NCI-H526 (cell line): ENCODE data around the gene ARAP3.

Experiments
- DNase-seq, 2 experiments: peaks; one replicate each; lab custom pipeline; 2025; lab: John Stamatoyannopoulos, UW

The ARAP3 gene

DNA sequence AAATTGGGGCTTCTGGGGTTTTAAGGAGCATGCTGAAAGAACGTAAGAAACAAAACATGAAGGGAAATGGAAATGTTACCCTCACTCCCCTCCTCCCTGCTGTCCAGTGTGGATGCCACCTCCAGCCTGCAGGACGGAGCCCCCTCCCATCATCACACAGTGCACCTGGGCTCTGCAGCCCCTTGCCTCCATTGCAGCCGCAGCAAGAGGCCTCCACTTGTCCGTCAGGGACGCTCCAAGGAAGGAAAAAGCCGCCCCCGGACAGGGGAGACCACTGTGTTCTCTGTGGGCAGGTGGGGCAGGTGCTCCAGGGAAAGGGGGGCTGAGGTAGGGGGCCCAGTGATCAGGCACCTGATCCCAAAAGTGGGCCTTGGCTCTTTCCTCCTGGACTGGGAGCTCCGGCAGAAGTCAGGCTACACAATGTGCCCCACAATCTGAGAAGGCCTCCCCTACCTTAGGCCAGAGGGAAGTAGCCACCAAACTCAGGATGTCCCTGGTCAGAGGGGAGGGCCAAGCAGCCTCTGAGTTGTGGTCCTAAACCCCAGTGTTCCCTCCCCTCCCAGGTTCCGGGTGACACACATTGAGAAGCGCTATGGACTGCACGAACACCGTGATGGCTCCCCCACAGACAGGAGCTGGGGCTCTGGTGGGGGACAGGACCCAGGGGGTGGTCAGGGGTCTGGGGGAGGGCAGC is 42.5 kb downstream of the ARAP3 start:
- no peak for DNase-seq

DNA sequence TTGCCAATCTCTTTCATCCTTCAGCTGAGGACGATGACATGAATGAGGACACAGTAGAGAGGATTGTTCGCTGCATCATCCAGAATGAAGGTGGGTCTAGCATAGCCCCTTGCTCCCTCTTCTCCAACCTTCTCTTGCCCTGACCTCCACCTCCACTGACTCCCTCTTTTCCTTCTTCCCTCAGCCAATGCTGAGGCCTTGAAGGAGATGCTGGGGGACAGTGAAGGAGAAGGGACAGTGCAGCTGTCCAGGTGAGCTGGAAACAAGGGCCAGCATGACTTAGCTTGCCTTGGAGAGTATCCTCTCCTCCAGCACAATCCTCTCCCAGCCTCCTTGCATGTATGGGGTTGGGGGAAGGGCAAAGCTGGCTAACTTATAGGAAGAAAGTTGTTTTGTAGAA is 43.3 kb downstream of the ARAP3 start:
- DNase-seq = no peak

DNA sequence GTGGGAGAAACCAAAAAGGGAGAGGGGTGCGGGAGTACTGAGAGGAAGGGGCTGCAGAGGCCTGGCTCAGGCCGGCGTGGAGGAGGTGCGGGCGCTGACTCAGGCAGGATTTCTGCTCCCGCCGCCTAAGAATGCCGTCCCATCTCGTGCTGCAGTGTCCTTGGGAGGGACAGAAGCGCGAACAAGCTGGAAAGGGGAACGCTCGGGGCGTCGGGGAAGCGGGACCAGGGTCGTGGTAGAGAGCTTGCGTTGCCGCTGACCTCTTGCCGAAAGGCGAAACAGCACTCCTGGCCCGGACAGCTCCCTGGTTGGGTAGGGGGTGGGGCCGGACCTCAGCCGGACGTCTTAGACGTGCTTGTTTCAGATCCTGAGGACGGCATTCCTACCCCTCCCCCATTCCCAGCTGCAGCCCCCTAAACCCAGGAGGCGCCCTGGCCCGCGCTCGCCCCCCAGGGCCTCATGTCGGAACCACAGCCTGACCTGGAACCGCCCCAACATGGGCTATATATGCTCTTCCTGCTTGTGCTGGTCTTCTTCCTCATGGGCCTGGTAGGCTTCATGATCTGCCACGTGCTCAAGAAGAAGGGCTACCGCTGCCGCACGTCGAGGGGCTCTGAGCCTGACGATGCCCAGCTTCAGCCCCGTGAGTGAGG is 44.1 kb downstream of the ARAP3 start:
- peak; percentile 49 to 67 for DNase-seq

DNA sequence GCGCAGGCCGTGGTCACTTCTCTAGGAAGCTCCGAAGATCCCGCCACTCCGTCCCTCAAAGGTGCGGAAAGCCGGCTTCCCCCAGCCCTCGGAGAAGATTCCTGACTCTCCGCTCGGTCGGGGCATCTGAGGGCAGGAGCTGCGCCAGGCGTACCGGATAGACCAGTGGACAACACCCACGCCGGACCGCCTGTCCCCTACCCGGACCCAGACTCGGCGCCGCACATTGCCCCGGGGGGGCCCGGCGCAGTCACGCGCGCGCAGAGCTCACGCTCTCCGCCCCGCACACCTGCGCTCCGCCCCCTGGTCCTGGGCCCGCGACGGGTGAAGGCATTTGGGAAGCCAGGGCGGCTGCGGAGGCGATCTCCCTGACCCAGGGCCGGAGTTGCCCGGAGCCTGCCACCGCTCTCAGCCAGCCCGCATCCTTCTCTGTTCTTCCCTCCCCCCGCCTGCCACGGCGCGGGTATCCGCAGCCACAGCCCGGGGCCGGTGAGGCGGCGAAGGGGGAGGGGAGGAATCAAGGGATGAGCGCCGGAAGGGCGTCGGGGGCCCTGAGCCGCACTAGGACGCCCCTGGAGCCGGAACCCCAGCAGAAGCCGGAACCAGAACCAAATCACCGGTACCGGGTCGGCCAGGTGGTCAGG is 44.8 kb downstream of the ARAP3 start:
- DNase-seq = peak; percentile 49 to 76

DNA sequence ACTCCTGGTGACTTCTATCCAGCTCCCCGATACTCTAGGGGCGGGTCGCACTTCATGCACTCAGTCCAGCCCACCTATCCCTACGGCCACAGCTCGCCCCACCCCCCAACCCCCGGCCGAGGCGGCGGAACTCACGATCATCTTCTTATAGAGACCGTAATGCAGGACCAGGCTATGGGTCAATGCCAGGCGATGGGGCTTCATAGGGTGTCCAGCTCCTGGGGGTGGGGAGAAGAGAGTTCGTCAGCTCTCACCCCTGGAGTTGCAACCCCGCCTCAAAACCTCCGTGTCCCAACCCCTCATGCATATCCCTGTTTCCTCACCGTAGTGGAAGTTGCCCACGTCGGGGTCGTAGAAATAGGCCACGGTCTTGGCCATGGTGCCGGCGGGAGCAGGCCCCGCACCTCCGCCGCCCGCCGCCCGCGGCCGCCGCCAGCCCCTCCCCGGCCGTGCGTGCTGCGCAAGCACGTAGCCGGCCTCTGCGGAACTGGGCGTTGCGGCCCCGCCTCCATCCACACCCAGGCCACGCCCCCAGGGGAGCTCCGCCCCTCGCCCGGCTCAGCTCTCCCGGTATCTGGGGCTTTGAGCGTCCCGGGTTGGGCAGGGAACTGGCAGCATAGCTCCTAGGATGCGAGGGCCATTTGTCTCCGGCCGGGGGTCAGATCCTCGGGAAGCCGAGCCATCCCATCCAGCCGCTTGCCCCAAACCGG is 45.5 kb downstream of the ARAP3 start, which contains the start of the genes HDAC3 and RELL2:
HDAC3 (minus strand) TSS at position 437 of the 710 bp plus-strand sequence; CDS start at position 378, 59 bp downstream.
RELL2 (plus strand) TSS at position 585 of the 710 bp plus-strand sequence. CDS start 1,229 bp downstream, outside the sequence.
- peak; percentile 73 to 94 for DNase-seq

DNA sequence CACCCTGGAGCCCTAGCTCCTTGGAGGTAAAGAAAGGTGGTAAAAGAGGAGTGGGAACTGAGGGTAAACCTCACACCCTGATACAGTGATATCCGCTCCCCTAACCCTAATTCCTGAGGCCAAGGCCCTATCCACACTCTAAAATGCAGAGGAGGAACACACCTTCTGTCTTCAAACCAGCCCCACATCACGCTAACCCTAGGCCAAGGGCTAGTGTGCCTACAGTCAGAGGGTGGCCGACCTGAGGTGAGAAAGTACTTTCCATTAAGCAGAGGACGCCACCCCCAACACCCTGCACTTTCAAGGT is 46.0 kb downstream of the ARAP3 start:
- DNase-seq = no peak

DNA sequence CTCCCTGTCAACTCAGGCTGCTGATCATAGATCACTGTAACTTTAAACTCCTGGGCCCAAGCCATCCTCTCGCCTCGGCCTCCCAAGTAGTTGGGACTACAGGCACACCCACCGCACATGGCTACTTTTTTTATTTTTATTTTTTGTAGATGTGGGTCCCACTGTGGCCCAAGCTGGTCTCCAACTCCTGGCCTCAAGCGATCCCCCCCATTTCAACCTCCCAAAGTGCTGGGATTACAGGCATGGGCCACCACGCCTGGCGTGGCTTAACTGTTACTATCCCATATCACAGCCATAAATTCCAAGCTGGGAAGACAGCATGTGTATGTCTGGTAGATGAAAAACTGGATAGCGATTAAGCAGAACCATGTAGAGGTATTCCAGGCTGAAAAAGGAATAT is 46.4 kb downstream of the ARAP3 start:
- no peak for DNase-seq

DNA sequence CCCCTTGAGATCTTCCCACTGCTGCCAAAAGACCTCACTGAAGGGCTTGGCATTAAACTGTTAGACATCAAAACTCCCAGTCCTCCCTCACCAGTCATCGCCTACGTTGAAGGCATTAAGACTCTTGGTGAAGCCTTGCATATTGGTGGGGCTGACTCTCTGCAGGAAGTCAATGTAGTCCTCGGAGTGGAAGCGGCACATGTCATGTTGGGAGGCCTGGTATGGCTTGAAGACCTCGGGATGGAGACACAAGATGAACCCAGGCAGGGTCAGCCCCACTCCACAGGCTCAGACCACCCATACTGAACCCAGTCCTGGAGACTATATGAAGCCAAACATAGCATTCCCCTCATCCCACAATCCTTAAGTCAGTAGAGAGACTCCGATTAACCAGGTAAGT is 47.3 kb downstream of the ARAP3 start:
- DNase-seq = no peak

DNA sequence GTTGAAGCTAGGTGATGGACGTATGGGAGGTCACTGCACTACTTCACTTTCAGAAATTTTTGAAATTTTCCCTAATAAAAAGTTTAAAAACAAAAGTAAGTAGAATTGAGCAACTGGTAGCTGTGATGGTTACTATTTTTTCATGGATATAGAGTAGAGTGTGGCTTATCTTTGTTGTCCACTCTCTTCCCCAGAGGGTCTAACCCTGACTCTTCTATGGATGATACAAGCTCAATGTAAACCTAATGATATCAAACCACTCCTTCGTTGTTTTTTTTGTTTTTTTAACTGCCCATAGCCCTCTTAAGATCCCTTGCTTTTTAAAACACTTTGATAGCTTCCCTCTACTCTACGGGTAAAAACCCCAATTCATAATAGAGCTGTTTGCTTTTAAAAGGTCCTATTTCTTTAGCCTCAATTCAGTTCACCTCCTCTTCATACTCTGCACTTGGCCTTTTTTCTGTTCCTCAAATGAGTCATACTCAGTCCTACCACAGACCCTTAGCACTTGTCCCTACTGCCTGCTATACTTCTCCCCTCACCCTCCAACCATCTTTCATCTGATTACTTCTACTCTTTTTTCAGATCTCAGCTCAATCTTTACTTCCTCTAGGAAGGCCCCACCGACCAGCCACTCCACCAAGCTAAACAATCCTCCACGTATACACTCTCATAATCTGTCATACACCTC is 48.0 kb downstream of the ARAP3 start:
- no peak for DNase-seq

DNA sequence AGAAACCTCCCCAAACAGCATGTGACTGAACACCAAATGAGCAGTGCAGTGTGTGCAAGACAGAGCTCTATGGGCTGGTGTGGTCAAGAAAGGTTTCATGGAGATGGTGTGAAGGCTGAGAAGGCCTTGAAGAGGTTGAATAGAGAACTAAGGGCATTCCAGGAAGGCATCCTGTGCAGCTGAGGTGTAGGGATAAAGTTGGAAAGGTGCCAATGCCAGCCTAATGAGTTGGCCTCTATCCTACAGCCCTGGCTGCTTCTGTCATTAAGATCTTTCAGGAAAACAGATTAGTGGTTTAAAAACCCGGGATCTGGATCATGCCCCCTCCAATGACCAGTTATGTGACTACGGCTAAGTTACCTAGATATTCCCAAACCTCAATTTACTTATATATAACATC is 49.4 kb downstream of the ARAP3 start:
- no peak for DNase-seq

DNA sequence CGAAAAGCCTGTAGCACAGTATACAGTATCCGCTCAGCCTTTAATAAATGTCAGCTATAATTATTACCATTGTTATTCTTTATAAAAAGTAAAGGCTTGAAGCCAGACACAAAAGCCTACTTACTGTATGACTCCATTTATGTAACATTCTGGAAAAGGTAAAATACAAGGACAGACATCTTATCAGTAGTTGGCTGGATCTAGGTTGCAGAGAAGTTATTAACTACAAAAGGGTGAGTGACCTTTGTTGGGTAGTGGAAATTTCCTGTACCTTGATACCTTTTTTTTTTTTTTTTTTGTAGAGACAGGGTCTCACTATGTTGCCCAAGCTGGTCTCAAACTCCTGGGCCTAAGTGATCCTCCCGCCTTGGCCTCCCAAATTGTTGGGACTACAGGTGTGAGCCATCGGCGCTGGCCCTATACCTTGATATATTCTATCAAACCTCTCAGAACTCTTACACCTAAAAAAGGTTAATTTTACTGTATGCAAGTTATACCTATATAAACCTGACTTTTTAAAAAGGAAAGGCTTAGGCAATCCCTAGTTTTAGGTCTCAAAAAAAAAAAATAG is 51.4 kb downstream of the ARAP3 start:
- no peak for DNase-seq

DNA sequence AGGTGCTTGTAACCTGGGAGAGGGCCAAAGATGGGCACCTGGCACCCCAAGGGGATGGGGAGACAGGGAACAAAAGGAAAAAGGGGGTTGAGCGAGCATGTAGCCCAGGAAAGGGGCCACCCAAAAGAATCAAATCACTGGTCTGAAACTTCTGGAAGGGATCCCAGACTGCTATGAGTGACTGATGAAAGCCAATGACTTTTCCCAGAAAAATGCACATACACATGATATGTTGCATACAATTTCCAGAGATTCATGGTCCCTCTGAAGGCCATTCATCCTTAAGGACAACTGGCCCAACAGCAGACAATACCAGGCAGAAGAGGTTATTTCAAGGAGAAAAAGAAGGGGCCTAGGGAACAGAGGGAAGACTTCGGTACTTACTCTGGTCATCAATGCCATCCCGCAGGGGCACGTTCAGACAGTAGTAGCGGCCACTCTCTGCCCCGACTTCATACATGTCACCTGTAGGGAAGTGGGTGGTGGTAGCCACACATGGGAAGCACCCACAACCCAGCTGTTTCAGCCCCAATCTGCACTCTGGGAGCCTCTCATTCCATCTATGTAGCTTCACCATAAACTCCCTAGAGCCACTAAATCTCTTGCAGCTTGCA is 53.7 kb downstream of the ARAP3 start:
- DNase-seq = no peak

DNA sequence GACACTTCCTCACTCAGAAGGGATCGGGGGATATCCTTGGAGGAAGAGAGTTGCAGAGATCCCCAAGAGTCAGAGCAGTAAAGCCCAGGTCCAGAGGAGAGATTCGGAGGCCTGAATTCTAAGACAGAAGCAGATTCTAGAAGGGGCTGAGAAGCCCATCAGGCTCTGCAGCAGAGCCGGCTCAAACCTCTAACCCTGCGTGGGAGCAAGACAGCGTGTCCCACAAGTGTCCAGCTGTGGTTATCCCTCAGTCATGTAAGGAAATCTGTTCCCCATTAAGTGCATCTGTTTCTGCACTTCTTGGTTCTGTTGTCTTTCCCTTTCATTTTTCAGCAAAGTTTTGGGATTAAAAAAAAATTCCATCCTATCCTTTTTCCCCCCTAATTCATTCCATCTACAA is 58.4 kb downstream of the ARAP3 start:
- no peak for DNase-seq

DNA sequence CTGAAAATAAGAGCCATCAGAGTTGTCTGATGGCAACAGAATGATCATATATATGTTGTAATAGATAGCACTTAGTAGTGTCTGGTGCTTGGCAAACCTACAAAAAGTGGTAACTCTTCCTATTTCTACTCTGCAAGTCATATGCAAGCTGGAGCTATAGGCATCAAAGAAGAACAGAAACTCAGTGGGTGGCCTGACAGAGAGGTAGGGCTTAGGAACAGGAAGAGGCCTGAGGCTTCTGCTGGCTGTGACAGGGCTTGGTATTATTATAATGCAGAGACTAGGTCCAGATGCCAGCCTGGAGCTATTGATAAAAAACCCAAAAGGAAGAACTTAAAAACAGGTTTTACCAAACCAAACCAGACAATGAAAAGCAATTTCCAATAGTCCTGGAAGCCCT is 58.8 kb downstream of the ARAP3 start:
- no peak for DNase-seq

DNA sequence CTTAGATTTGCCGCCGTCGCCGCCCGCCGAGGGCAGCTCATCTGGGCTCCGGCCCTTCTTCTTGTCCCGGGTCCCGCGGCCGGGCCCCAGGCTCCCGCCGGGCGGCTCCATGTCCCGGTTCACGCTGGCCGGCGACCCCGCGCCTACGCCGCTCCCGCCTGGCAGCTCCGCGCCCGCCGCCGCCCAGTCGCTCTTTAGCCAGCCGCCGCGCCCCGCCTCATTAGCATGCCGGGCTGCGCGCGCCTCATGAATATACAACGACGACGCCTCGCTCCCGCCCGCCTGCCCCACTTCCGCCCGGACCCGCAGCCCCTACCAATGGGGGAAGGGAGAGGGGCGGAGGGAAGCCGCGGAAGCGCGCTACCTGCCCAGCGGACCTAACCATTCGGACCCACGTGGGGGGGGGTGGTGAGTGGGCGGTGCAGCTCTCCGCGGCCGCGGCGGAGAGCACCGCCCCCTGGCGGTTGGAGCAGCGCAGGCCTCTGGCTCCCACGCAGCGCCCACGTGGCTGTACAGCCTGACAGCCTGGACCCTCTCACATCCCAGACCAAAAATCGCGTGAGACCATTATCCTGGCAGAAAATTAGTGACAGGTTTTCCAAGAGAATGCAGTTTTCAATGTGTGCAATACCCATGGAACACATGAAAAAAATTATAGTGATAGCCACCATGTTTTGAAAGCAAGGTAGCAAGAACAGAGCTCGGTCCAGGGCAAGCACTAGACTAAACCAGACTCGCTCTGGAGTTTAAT is 63.1 kb downstream of the ARAP3 start, which contains the start of gene DIAPH1:
DIAPH1 (minus strand) TSS at position 197 of the 751 bp plus-strand sequence; CDS start at position 111, 86 bp downstream.
- DNase-seq = peak; percentile 85 to 98

DNA sequence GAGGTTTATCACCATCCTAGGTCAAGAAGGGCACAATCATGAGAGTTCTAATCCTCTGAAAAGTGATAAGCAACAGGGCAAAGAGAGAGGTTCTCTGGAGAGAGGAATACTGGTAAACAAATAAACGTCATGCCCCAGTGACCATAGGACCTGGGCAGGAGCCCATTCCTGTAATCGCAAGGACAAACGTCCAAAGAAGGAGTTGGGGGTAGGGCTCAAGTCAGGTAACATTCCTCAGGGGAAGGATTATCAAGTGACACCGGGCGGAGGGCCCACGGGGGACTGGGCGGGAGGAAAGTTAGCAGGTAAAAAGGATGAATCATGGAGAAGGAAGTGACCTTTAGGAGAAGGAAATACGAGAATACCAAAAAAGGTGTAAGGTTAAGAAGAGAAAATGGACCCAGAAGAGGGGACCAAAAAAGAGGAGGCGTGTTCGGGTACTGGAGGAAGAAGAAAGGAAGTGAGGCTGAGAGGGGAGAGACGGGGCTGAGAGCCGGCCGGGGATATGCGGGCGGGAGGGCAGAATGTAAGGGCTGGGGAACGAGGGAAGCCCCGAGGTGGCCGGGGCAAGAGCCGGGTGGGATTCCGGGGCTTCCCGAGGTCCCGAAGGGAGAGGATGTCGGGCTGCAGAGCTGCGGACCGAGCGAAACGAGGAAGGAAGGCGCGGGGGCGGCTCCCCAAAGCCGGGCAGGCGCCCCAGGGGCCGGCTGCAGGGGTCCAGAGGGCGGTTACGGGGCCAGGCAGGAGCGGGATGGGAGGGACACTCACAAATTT is 63.8 kb downstream of the ARAP3 start:
- DNase-seq = peak; percentile 83 to 84

DNA sequence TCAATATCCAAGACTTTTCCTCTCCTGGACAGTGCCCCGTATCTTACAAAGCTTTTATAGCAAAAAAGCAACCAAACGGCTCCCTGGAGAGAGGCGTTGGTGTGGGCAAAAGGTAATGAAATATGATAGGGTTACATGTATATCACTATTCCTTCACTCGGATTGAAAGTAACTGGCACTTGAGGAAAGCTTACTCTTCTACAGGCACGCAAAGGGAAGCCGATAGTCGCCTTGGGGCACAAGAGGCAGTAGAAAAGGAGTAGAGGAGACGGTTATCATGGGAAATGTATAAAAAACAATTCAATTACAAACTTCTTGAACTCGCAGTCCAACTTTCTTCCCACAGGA is 64.4 kb downstream of the ARAP3 start:
- peak; percentile 46 to 50 for DNase-seq

DNA sequence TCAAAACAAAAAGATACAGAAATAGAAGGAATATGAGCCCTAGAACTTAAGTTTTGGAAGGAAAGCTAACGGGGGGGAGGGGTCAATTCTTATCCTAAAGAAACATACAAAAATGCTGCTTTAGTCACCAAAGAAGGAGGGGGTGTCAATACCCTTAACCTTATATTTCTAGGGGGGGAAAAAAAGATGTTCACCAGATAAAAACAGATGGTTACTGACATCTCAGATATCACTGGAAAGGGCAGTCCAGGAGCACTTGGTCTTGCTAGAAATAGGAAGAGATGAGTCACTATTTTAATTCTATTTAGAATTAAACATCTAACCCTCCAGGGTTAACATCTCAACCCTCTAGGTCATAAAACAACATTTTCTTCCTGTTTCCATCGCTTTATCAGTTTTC is 64.9 kb downstream of the ARAP3 start:
- DNase-seq = no peak

DNA sequence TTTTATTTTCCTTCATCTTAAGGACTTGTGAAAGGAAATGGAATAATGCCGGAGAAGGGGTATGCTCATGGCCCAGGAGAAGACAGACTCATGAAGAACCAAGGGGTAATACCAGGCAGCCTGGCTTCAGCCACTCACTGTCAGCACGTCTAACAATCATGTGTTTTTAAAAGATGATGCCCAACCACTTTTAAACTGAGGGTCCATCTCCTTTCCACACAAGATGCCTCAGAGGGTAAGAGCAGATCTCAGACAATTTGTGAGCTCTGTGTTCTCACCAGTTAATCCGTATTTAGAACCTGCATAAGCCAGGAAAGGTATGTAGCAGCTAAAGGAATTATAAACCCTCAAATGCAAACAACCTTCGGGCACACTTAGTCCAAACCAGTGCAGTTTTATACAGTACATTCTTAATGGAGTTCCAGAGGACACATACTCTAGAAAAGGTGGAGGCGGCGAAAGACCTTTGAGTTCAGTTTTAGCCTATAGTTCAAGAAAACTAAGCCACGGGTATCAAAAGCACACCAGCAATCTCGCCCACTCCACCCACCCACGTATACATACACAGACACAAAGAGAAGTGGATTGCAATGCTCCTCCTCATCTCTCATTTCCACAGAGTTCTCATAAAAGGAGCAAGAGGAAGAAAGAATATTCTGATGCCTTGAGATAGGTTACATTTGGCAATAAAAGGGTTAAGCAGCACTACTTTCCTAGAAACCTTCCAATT is 65.9 kb downstream of the ARAP3 start:
- DNase-seq = no peak
